ENCODE data around the gene SLC35F3. TPM values are rescaled to one million over a fixed set of nuclear protein-coding genes. Genes with fewer than 3 reads are reported as not detected.
"Not testable (repeated sequence)": the region's sequence is repeated elsewhere in the genome, so short reads cannot be mapped to it uniquely, and the experiment has no call there.

The SLC35F3 gene
- total RNA-seq, 2 donors from 2014 or later = 0.24 to 2.4 TPM

DNA sequence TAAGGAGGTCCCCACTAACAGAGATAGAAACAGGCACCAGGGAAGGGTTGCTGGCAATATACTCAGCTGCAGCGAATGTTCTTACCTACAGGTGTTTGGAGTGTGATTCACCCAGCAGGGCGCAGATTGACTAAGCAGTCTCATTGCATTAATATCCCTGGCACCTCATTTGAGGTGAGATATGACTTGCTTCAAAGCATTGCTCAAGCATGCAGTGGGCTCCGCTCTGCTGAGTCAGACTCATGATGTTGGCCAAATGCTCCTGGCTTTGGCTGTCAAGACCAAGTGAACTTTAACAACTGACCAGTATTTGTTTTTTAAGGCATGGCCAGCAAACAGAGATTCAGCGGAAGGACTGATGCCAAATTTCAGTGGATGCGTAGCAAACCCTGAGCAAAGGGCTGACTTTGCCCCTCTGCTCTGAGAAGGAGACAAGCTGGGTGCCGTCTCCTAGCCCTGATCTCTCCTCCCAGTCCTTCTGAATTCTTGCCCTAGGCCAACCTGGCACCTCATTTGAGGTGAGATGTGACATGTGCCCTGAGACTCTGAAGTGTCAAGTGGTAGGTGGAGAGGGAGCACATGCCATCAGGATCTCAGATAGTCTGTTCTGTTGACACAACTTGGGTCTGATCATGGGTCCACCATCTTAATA is 281.7 kb downstream of the SLC35F3 start:
- DNase-seq (peak; percentile 48 to 54), ATAC-seq (replicated peaks in 1 of 2) (peak; percentile 98 to 100)
- H3K4me3 Mint-ChIP-seq = no peak overlapping the region
- H3K27me3 Mint-ChIP-seq (ENCODE audit: low read depth) = peaks cover 32% of the 10 kb centered on the region
- no peaks in the 10 kb centered on the region for H3K9me3 Mint-ChIP-seq
- no peaks in the 10 kb centered on the region for H3K36me3 Mint-ChIP-seq (ENCODE audit: insufficient read depth in 2 of 2)
- peaks cover 7% of the 10 kb centered on the region for H3K4me1 Mint-ChIP-seq (ENCODE audit: low read depth)
- H3K27ac Mint-ChIP-seq = no peak overlapping the region

- Mint-ChIP-seq H3K9me3 (peaks cover 4 to 5% of the 10 kb centered on the region in 2 donors), H3K36me3 (ENCODE audit: insufficient read depth in 2 of 2) (peaks cover 0 to 3% of the 10 kb centered on the region in 2 donors), H3K27me3 (ENCODE audit: low read depth) (peaks cover 33% of the 10 kb centered on the region), H3K4me1 (ENCODE audit: low read depth) (peaks cover 7% of the 10 kb centered on the region), H3K27ac (no peak overlapping the region), H3K4me3 (no peak overlapping the region)
- no peak for ATAC-seq (replicated peaks in 1 of 2)
- peak; percentile 6 to 17 for DNase-seq
Measured at GRCh38 chr1:234188454-234188792, 283.9 kb downstream of the SLC35F3 start.

GRCh38 chr1:234197839-234198238 is 293.4 kb downstream of the SLC35F3 start:
- Mint-ChIP-seq H3K4me1 (ENCODE audit: low read depth) (peaks cover 4% of the 10 kb centered on the region), H3K9me3 (peaks cover 0 to 2% of the 10 kb centered on the region in 2 donors), H3K27ac (no peak overlapping the region), H3K4me3 (no peak overlapping the region), H3K27me3 (ENCODE audit: low read depth) (peaks cover 33% of the 10 kb centered on the region), H3K36me3 (ENCODE audit: insufficient read depth in 2 of 2) (no peaks in the 10 kb centered on the region)
- DNase-seq (no peak), ATAC-seq (replicated peaks in 1 of 2) (no peak)

DNA sequence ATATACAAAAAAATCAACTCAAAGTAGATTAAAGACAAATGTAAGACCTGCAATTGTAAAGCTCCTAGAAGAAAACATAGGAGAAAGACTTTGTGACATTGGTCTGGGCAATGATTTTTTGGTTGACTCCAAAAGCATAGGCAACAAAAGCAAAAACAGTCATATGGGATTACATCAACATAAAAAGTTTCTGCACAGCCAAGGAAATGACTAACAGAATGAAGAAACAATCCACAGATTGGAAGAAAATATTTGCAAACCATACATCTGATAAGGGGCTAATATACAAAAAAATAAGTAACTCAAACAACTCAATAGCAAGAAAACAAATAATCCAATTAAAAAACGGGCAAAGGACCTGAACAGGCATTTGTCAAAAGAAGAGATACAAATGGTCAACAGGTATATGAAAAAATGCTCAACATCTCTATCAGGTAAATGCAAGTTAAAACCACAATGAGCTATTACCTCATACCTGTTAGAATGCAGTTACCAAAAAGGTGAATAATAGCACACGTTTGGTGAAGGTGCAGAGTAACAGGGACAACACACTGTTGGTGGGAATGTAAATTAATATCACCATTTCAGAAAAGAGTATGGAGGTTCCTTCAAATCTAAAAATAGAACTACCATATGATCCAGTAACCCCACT is 295.1 kb downstream of the SLC35F3 start:
- ATAC-seq (replicated peaks in 1 of 2) = no peak
- Mint-ChIP-seq H3K36me3 (ENCODE audit: insufficient read depth in 2 of 2) (no peaks in the 10 kb centered on the region), H3K27ac (no peak overlapping the region), H3K4me3 (no peak overlapping the region), H3K4me1 (ENCODE audit: low read depth) (peaks cover 4% of the 10 kb centered on the region), H3K9me3 (no peaks in the 10 kb centered on the region), H3K27me3 (ENCODE audit: low read depth) (peaks cover 33% of the 10 kb centered on the region)
- no peak for DNase-seq

DNA sequence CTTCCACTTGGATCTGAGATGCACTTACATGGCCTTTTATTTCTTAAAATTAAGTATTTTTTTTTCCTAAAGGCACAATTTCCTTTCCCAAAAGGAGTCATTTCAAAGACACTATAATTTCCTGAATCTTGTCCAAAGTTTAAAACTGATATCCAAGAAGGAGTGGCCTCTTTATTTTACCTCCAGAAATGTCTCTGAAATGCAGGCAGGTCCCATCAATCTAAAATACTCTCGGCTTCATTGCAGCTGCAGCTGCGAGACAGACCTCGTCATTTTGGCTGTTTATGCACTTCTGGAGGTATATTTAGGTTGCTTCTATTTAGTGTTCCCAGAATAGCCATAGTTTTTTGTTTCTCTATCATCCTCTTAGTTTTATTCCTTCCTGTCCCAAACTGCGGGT is 296.1 kb downstream of the SLC35F3 start:
- ATAC-seq (replicated peaks in 1 of 2) (no peak), DNase-seq (no peak)
- H3K27ac Mint-ChIP-seq = no peak overlapping the region
- H3K9me3 Mint-ChIP-seq = no peaks in the 10 kb centered on the region
- H3K4me1 Mint-ChIP-seq (ENCODE audit: low read depth) = peaks cover 4% of the 10 kb centered on the region
- H3K4me3 Mint-ChIP-seq = no peak overlapping the region
- H3K27me3 Mint-ChIP-seq (ENCODE audit: low read depth) = peaks cover 26% of the 10 kb centered on the region
- no peaks in the 10 kb centered on the region for H3K36me3 Mint-ChIP-seq (ENCODE audit: insufficient read depth in 2 of 2)

DNA sequence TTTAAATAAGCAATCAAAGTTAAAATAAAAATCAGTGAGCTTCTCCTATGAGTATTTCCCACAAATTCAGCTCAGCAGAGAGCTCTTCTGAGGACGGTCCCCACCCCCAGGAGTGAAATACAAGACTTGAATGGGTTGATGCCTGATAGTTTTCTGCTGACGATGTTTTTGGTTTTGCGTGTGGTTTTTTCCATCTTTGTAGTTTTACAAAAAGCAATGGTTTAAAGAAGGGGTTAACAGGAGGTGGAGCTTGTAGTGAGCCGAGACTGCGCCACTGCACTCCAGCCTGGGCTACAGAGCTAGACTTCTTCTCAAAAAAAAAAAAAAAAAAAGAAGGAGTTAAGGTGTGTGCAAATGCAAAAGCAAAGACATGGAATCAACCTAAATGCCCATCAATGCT is 297.1 kb downstream of the SLC35F3 start:
- Mint-ChIP-seq H3K4me3 (no peak overlapping the region), H3K36me3 (ENCODE audit: insufficient read depth in 2 of 2) (no peaks in the 10 kb centered on the region), H3K9me3 (no peaks in the 10 kb centered on the region), H3K27ac (no peak overlapping the region), H3K4me1 (ENCODE audit: low read depth) (peaks cover 4% of the 10 kb centered on the region), H3K27me3 (ENCODE audit: low read depth) (peaks cover 16% of the 10 kb centered on the region)
- ATAC-seq (replicated peaks in 1 of 2) = no peak
- no peak for DNase-seq

- ATAC-seq (replicated peaks in 1 of 2) (no peak), DNase-seq (no peak)
- Mint-ChIP-seq H3K36me3 (ENCODE audit: insufficient read depth in 2 of 2) (no peaks in the 10 kb centered on the region), H3K27ac (no peak overlapping the region), H3K27me3 (ENCODE audit: low read depth) (peaks cover 16% of the 10 kb centered on the region), H3K9me3 (no peaks in the 10 kb centered on the region), H3K4me3 (no peak overlapping the region), H3K4me1 (ENCODE audit: low read depth) (peaks cover 4% of the 10 kb centered on the region)
Measured at GRCh38 chr1:234205966-234206365, 301.5 kb downstream of the SLC35F3 start.

- Mint-ChIP-seq H3K4me3 (no peak overlapping the region), H3K27me3 (ENCODE audit: low read depth) (peaks cover 10% of the 10 kb centered on the region), H3K36me3 (ENCODE audit: insufficient read depth in 2 of 2) (no peaks in the 10 kb centered on the region), H3K27ac (no peak overlapping the region), H3K4me1 (ENCODE audit: low read depth) (peaks cover under 1% of the 10 kb centered on the region), H3K9me3 (no peaks in the 10 kb centered on the region)
- ATAC-seq (replicated peaks in 1 of 2) = no peak
- no peak for DNase-seq
Measured at GRCh38 chr1:234206651-234207284, 302.3 kb downstream of the SLC35F3 start.

DNA sequence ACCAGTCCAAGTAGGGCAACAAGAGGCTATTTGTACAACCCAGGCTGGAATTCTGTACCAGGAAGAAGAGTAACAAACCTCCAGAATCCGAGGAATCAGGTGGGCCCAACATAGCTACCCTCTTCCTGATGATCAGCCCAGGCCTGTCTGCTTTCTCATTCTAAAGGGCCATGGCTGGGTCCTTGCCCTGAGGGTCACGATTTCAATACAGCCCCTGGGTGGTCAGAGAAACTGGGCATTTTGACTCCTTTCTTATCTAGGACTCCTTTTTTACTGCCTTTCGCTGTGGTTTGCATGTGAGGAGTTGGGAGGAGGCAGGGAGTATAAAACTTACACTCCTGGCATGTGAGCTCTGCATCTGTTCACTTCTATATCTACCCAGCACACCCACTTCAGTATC is 303.9 kb downstream of the SLC35F3 start:
- Mint-ChIP-seq H3K27me3 (ENCODE audit: low read depth) (peaks cover 19% of the 10 kb centered on the region), H3K36me3 (ENCODE audit: insufficient read depth in 2 of 2) (no peaks in the 10 kb centered on the region), H3K4me1 (ENCODE audit: low read depth) (peaks cover 7% of the 10 kb centered on the region), H3K9me3 (no peaks in the 10 kb centered on the region), H3K4me3 (no peak overlapping the region), H3K27ac (no peak overlapping the region)
- DNase-seq = no peak
- no peak for ATAC-seq (replicated peaks in 1 of 2)

- Mint-ChIP-seq H3K4me1 (ENCODE audit: low read depth) (peaks cover 8% of the 10 kb centered on the region), H3K27ac (no peak overlapping the region), H3K4me3 (no peak overlapping the region), H3K27me3 (ENCODE audit: low read depth) (peaks cover 19% of the 10 kb centered on the region), H3K9me3 (no peaks in the 10 kb centered on the region), H3K36me3 (ENCODE audit: insufficient read depth in 2 of 2) (no peaks in the 10 kb centered on the region)
- DNase-seq = no peak
- no peak for ATAC-seq (replicated peaks in 1 of 2)
Measured at GRCh38 chr1:234208791-234209190, 304.3 kb downstream of the SLC35F3 start.

- H3K9me3 Mint-ChIP-seq; H3K27ac Mint-ChIP-seq; ATAC-seq (replicated peaks in 1 of 2); H3K36me3 Mint-ChIP-seq (ENCODE audit: insufficient read depth in 2 of 2); H3K4me3 Mint-ChIP-seq; DNase-seq: not testable (repeated sequence)
- H3K4me1 Mint-ChIP-seq (ENCODE audit: low read depth) = peaks cover 11% of the 10 kb centered on the region
- H3K27me3 Mint-ChIP-seq (ENCODE audit: low read depth) = peaks cover 21% of the 10 kb centered on the region
Measured at GRCh38 chr1:234210429-234210828, 306.0 kb downstream of the SLC35F3 start.

DNA sequence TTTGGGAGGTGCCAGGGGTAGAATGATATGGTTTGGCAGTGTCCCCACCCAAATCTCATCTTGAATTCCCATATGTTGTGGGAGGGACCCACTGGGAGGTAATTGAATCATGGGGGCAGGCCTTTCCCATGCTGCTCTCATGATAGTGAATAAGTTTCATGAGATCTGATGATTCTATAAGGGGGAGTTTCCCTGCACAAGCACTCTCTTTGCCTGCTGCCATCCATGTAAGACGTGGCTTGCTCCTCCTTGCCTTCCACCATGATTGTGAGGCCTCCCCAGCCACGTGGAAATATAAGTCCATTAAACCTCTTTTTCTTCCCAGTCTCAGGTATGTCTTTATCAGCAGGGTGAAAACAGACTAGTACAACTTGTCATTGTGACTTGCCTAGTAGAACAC is 307.4 kb downstream of the SLC35F3 start:
- Mint-ChIP-seq H3K27me3 (ENCODE audit: low read depth) (peaks cover 35% of the 10 kb centered on the region), H3K4me1 (ENCODE audit: low read depth) (peaks cover 11% of the 10 kb centered on the region)
- not testable (repeated sequence) for DNase-seq; H3K9me3 Mint-ChIP-seq; ATAC-seq (replicated peaks in 1 of 2); H3K4me3 Mint-ChIP-seq; H3K36me3 Mint-ChIP-seq (ENCODE audit: insufficient read depth in 2 of 2); H3K27ac Mint-ChIP-seq

GRCh38 chr1:234212764-234213657 is 308.5 kb downstream of the SLC35F3 start:
- Mint-ChIP-seq H3K9me3 (no peaks in the 10 kb centered on the region), H3K4me1 (ENCODE audit: low read depth) (peaks cover 17% of the 10 kb centered on the region), H3K27me3 (ENCODE audit: low read depth) (peaks cover 44% of the 10 kb centered on the region), H3K36me3 (ENCODE audit: insufficient read depth in 2 of 2) (no peaks in the 10 kb centered on the region), H3K27ac (no peak overlapping the region), H3K4me3 (peak overlapping the region; percentile 47 to 72)
- DNase-seq = peak; percentile 23 to 30
- ATAC-seq (replicated peaks in 1 of 2) = peak; percentile 55 to 66
